ENCODE data around the gene HLA-B. TPM values are rescaled to one million over a fixed set of nuclear protein-coding genes. Genes with fewer than 3 reads are reported as not detected.
"Not testable (repeated sequence)": the region's sequence is repeated elsewhere in the genome, so short reads cannot be mapped to it uniquely, and the experiment has no call there.

The HLA-B gene
- total and polyA plus RNA-seq, 3 experiments from 2014 or later, result 3,705 to 8,337 (median 3,812) TPM

DNA sequence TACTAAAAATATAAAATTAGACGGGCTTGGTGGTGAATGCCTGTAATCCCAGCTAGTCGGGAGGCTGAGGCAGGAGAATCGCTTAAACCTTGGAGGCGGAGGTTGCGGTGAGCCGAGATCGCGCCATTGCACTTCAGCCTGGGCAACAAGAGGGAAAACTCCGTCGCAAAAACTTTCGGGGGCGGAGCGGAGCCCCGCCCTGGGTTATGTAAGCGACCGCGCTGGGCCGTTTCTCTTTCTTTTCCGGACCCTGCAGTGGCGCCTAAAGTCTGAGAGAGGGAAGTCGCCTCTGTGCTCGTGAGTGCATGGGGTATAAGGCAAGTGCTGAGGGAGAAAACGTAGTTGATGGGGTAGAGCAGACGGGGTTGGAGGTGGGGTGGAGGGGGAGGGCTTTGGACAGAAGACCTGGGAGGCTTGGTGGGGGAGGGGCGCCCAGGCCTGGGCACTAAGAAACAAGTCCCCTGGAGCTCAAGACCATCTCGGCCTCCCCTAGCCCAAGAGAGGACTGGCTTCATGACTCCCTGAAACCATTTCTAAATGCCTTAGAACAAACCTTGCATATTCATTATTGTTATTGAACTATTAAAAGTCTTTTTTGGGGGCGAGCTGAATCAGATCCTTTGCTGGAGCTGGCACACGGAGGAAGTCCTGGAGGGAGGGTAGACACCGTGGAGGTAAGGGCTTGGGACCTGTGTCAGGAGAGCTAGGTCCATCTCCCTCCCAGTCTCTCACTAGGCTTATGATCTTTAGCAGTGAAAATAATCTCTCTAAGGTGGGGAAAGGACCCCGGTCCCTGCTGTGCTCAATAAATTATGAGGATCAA, 43.7 kb upstream of the HLA-B start:
- Mint-ChIP-seq H3K36me3 (peaks cover 0 to 14% (median 0%) of the 10 kb centered on the region in 3 donors), H3K4me3 (peak overlapping the region; percentile 88 to 98 (median 92)), H3K9me3 (no peaks in the 10 kb centered on the region), H3K27me3 (no peaks in the 10 kb centered on the region), H3K27ac (peak overlapping the region; percentile 82 to 98 (median 94)), H3K4me1 (peaks cover 60 to 82% (median 67%) of the 10 kb centered on the region in 3 donors)
- H3K9me3 ChIP-seq (ENCODE audit: low read length), result no peaks in the 10 kb centered on the region
- ChIA-PET CTCF (interaction anchor here (0.7 to 4.0 kb wide), 7 partner anchors 39 to 302 kb away, joined by 3 to 21 read pairs (median 4); partner anchors contain the start of gene ABHD16A), POLR2A (interaction anchor here (0.6 to 1.8 kb wide), 6 partner anchors 38 to 432 kb away, joined by 3 to 12 read pairs (median 6); partner anchors contain the start of gene VARS1)
- H3K4me1 ChIP-seq (ENCODE audit: insufficient read depth, low read length), result peaks cover 45% of the 10 kb centered on the region
- peak; percentile 60 to 86 (median 71) for DNase-seq
- H3K27ac ChIP-seq (ENCODE audit: low read depth, low read length), result peak overlapping the region; percentile 87
- H3K4me3 ChIP-seq (ENCODE audit: low read length), result peak overlapping the region; percentile 94
- no peaks in the 10 kb centered on the region for H3K36me3 ChIP-seq (ENCODE audit: insufficient read depth, low read length)
- no peaks in the 10 kb centered on the region for H3K27me3 ChIP-seq (ENCODE audit: insufficient read depth, low read length, poor library complexity, severe bottlenecking)

DNA sequence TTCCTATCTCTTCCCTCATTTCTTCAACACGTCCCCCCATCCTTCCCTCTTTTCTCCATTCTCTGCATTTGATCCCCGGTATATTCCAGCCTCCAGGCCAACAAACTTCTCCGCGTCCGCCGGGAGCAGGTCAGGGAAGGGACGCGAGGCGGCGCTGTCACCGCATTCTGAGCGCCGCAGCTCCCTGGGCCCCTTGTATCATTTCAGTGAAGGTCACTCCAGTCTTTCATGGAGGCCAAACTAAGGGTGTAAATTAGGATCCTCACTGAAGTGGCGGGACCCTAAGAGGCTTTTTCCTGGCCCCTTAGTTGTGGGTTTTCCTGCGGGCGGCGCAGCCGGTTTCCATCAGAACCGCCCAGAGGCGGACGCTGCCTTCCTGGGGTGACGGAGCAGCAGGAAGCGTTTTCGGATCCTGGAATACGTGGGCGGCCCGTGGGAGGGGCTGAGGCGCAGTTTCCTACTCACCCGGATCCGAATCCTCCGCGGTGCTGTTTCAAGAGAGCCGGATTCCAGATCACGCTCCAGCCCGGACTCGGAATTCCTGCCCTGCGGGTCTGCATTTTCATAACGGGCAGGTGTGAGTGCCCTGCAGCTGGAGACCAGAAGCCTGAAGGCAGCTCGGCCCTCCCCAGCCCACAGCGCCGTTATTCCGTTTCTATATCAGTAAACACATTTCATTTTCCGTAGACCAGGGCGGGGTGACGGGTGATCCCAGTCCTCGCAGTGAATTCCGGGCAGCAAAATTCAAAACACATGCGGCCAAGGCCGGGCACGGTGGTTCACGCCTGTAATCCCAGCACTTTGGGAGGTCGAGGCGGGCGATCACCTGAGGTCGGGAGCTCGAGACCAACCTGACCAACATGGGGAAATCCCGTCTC, 42.8 kb upstream of the HLA-B start:
- no peaks in the 10 kb centered on the region for H3K36me3 ChIP-seq (ENCODE audit: insufficient read depth, low read length)
- H3K27ac Mint-ChIP-seq, result peak overlapping the region; percentile 82 to 98 (median 94)
- CTCF ChIA-PET, result interaction anchor here (0.7 to 4.0 kb wide), 15 partner anchors 21 to 441 kb away, joined by 3 to 21 read pairs (median 4); partner anchors contain the start of gene ABHD16A

DNA sequence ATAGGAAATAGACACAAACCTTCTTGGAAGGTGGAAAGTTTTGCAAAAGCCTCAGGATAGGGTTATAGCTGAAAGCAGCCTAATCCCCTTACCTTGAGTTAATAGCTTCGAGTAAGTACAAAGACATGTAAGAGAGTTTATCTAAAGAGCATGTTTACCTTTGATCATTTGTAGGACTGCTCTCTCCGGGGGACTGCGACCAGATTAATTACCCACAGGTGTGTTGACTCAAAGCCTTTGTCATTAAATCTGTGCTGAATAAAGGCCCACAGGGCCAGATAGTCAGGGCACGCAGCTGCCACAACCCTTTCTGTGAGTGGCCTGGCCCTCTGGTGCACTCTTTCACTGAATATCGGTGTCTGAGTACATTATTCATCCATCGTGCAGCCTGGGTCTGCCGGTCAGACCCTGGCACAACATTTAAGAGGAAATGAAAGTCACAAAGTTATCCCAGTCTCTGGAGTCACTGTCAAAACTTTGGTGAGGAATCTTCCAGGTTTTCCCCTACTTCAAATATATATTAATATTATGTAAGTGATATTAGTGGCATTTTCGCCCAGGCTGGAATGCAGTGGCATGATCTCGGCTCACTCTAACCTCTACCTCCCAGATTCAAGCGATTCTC, 41.0 kb upstream of the HLA-B start:
- Histone ChIP-seq H3K4me1 (ENCODE audit: insufficient read depth, low read length) (peaks cover 37% of the 10 kb centered on the region), H3K4me3 (ENCODE audit: low read length) (no peak overlapping the region), H3K27ac (ENCODE audit: low read depth, low read length) (no peak overlapping the region), H3K36me3 (ENCODE audit: insufficient read depth, low read length) (no peaks in the 10 kb centered on the region), H3K9me3 (ENCODE audit: low read length) (no peaks in the 10 kb centered on the region), H3K27me3 (ENCODE audit: insufficient read depth, low read length, poor library complexity, severe bottlenecking) (no peaks in the 10 kb centered on the region)
- H3K27me3 Mint-ChIP-seq, result no peaks in the 10 kb centered on the region
- H3K36me3 Mint-ChIP-seq, result peaks cover 4 to 32% (median 6%) of the 10 kb centered on the region in 3 donors
- ChIA-PET POLR2A (interaction anchor here (1.1 kb wide), 1 partner anchor 41 kb away, joined by 3 read pairs; no protein-coding TSS in a partner anchor), CTCF (interaction anchor here (0.8 to 2.6 kb wide), 7 partner anchors 8 to 97 kb away, joined by 3 to 25 read pairs (median 7); no protein-coding TSS in a partner anchor)
- H3K27ac Mint-ChIP-seq, result peak overlapping the region in 2 of 8 donors; percentile 39 to 44
- peak overlapping the region in 6 of 7 donors; percentile 30 to 92 (median 55) for H3K4me3 Mint-ChIP-seq
- H3K4me1 Mint-ChIP-seq, result peaks cover 50 to 69% (median 53%) of the 10 kb centered on the region in 3 donors
- no peak for DNase-seq
- no peaks in the 10 kb centered on the region for H3K9me3 Mint-ChIP-seq

More for the DNA sequence above, 42.8 kb upstream of the HLA-B start:
- Mint-ChIP-seq H3K4me3 (peak overlapping the region; percentile 88 to 98 (median 92)), H3K4me1 (peaks cover 58 to 80% (median 62%) of the 10 kb centered on the region in 3 donors), H3K36me3 (peaks cover 0 to 20% (median 0%) of the 10 kb centered on the region in 3 donors), H3K27me3 (no peaks in the 10 kb centered on the region), H3K9me3 (no peaks in the 10 kb centered on the region)
- peak overlapping the region; percentile 94 for H3K4me3 ChIP-seq (ENCODE audit: low read length)
- POLR2A ChIA-PET, result interaction anchor here (0.6 to 1.8 kb wide), 9 partner anchors 37 to 1572 kb away, joined by 3 to 12 read pairs (median 4); partner anchors contain the start of gene VARS1
- no peaks in the 10 kb centered on the region for H3K27me3 ChIP-seq (ENCODE audit: insufficient read depth, low read length, poor library complexity, severe bottlenecking)
- H3K4me1 ChIP-seq (ENCODE audit: insufficient read depth, low read length), result peaks cover 45% of the 10 kb centered on the region
- H3K9me3 ChIP-seq (ENCODE audit: low read length), result no peaks in the 10 kb centered on the region
- DNase-seq, result peak; percentile 47 to 71 (median 57)
- peak overlapping the region; percentile 87 for H3K27ac ChIP-seq (ENCODE audit: low read depth, low read length)

DNA sequence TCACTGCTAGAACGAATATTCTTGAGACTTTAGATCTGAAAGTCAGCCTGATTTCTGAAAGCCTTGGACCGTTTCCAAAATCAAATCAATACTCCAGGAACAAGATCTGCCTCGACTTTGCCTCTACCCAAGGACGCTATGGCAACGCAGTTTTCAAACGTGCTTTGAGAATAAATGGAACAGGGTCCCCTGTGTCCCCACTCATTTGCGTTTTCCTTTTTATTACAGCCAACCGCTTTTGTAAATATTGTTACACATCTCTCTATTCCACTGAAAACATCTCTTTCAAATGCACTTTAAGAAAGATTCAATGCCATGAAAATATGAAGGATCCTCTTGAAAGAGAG, 40.1 kb upstream of the HLA-B start:
- not testable (repeated sequence) for H3K9me3 Mint-ChIP-seq; H3K4me3 ChIP-seq (ENCODE audit: low read length); DNase-seq; H3K27me3 ChIP-seq (ENCODE audit: insufficient read depth, low read length, poor library complexity, severe bottlenecking); H3K27ac ChIP-seq (ENCODE audit: low read depth, low read length); H3K9me3 ChIP-seq (ENCODE audit: low read length); H3K36me3 ChIP-seq (ENCODE audit: insufficient read depth, low read length); H3K27me3 Mint-ChIP-seq
- Mint-ChIP-seq H3K4me1 (peaks cover 41 to 61% (median 45%) of the 10 kb centered on the region in 3 donors), H3K36me3 (peaks cover 4 to 29% (median 6%) of the 10 kb centered on the region in 3 donors), H3K27ac (peak overlapping the region in 5 of 8 donors; percentile 10 to 84 (median 68)), H3K4me3 (peak overlapping the region; percentile 19 to 82 (median 65))
- H3K4me1 ChIP-seq (ENCODE audit: insufficient read depth, low read length), result peaks cover 29% of the 10 kb centered on the region
- ChIA-PET POLR2A (interaction anchor here (1.1 kb wide), 1 partner anchor 42 kb away, joined by 3 read pairs; no protein-coding TSS in a partner anchor), CTCF (interaction anchor here (0.8 to 2.6 kb wide), 7 partner anchors 9 to 98 kb away, joined by 3 to 25 read pairs (median 4); no protein-coding TSS in a partner anchor)

DNA sequence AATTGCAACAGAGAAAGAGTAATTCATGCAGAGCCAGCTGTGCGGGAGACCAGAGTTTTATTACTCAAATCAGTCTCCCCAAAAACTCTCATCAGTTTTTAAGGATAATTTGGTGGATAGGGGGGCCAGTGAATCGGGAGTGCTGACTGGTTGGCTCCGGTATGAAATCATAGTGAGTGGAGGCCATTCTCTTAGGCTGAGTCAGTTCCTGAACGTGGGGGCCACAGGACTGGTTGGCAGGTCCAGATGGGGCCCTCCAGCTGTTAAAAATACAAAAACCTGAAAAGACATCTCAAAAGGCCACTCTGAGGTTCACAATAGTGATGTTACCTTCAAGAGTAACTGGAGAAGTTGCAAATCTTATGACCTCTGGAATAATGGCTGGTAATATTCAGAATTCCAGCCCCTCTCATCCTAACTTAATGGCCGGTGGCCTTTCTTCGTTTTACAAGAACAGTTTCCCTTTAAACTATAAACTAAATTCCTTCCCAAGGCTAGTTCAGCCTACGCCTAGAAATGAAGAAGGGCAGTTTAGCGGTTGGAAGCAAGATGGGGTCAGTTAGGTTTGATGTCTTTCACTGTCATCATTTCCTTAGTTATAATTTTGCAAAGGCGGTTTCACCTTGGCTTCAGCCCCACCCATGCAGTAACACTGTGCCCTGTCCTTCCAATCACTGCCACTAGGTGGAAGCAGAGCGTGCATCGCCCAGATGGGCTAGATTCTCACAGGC, 39.6 kb upstream of the HLA-B start:
- no peaks in the 10 kb centered on the region for H3K27me3 Mint-ChIP-seq
- H3K9me3 ChIP-seq (ENCODE audit: low read length), result no peaks in the 10 kb centered on the region
- ChIA-PET POLR2A (no interaction called here), CTCF (interaction anchor here (0.8 to 2.6 kb wide), 5 partner anchors 15 to 65 kb away, joined by 3 to 25 read pairs (median 8); no protein-coding TSS in a partner anchor)
- peak overlapping the region in 6 of 8 donors; percentile 10 to 84 (median 50) for H3K27ac Mint-ChIP-seq
- H3K27me3 ChIP-seq (ENCODE audit: insufficient read depth, low read length, poor library complexity, severe bottlenecking), result no peaks in the 10 kb centered on the region
- H3K36me3 ChIP-seq (ENCODE audit: insufficient read depth, low read length), result no peaks in the 10 kb centered on the region
- peaks cover 24% of the 10 kb centered on the region for H3K4me1 ChIP-seq (ENCODE audit: insufficient read depth, low read length)
- H3K4me1 Mint-ChIP-seq, result peaks cover 36 to 55% (median 39%) of the 10 kb centered on the region in 3 donors
- DNase-seq, result peak; percentile 74 to 89 (median 79)
- no peak overlapping the region for H3K4me3 ChIP-seq (ENCODE audit: low read length)
- H3K27ac ChIP-seq (ENCODE audit: low read depth, low read length), result no peak overlapping the region
- H3K9me3 Mint-ChIP-seq, result no peaks in the 10 kb centered on the region
- peaks cover 4 to 29% (median 6%) of the 10 kb centered on the region in 3 donors for H3K36me3 Mint-ChIP-seq
- H3K4me3 Mint-ChIP-seq, result peak overlapping the region; percentile 19 to 82 (median 65)

DNA sequence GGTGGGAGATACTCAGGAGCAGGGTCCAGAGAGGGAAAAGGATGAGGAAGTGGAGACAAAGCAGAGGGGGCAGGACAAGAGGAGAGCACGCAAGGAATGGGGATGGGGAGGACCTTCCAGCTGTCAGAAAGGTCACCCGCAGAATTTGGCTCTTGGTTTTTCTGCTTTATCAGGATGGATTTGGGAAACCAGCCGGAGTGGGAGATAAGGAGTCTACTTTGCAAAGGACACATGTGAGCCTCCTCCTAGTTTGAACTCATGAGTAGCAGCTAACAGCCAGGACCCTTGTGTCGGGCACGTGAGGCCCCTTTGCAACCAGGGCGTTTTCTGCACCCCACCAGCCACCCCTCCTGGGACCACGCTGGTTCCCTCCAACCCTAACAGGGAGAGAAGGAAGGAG, 38.9 kb upstream of the HLA-B start:
- peaks cover 28 to 48% (median 32%) of the 10 kb centered on the region in 3 donors for H3K4me1 Mint-ChIP-seq
- no peaks in the 10 kb centered on the region for H3K27me3 ChIP-seq (ENCODE audit: insufficient read depth, low read length, poor library complexity, severe bottlenecking)
- peaks cover 18% of the 10 kb centered on the region for H3K4me1 ChIP-seq (ENCODE audit: insufficient read depth, low read length)
- H3K9me3 ChIP-seq (ENCODE audit: low read length), result no peaks in the 10 kb centered on the region
- no peak overlapping the region for H3K27ac ChIP-seq (ENCODE audit: low read depth, low read length)
- POLR2A ChIA-PET, result no interaction called here
- no peak overlapping the region for H3K4me3 ChIP-seq (ENCODE audit: low read length)
- no peaks in the 10 kb centered on the region for H3K27me3 Mint-ChIP-seq
- peaks cover 4 to 29% (median 6%) of the 10 kb centered on the region in 3 donors for H3K36me3 Mint-ChIP-seq
- DNase-seq, result no peak
- peak overlapping the region in 1 of 7 donors; percentile 18 for H3K4me3 Mint-ChIP-seq
- H3K36me3 ChIP-seq (ENCODE audit: insufficient read depth, low read length), result no peaks in the 10 kb centered on the region
- peak overlapping the region in 1 of 8 donors; percentile 38 for H3K27ac Mint-ChIP-seq
- CTCF ChIA-PET, result interaction anchor here (0.8 to 1.5 kb wide), 4 partner anchors 15 to 46 kb away, joined by 3 to 8 read pairs (median 6); no protein-coding TSS in a partner anchor
- no peaks in the 10 kb centered on the region for H3K9me3 Mint-ChIP-seq
